GM19240 (cell line): Measurements from ENCODE around the gene TCFL5.

Experiments used
- DNase-seq: peaks from one replicate; pipeline ENCODE4 v3.0.0; 2011; ENCODE audit warnings: low spot score; ENCODE audit not compliant: insufficient read length

Gene TCFL5

GRCh38 chr20:62812907-62813200, 48.8 kb downstream of the TCFL5 start:
- DNase-seq, result no peak

- no peak for DNase-seq
Observed at GRCh38 chr20:62812181-62812906, 49.3 kb downstream of the TCFL5 start.

DNA sequence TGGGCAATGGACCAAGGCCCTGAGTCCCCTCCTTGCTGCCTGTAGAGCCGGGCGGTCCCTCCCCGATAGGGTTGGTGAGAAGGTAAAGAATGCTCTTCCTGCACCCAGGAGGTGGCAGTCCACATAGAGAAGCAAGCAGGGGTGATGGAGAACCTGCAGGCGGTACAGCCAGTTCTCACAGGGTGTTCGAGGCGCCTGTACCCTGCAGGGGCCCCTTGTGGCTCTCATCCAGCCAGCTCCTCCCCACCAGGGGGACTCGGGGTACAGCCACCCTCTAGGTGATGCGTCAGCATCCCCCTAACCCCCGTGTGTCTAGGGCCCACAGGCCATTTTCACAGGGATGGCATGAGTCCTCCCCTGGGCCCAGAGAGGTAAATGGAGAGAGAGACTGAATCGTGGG, 49.9 kb downstream of the TCFL5 start:
- DNase-seq, result no peak

GRCh38 chr20:62811320-62811719, 50.3 kb downstream of the TCFL5 start:
- no peak for DNase-seq

- no peak for DNase-seq
Observed at GRCh38 chr20:62809530-62810428, 51.8 kb downstream of the TCFL5 start.

- peak; percentile 87 for DNase-seq
Observed at GRCh38 chr20:62808211-62808865, 53.3 kb downstream of the TCFL5 start.

- DNase-seq, result no peak
Observed at GRCh38 chr20:62807444-62808210, 54.0 kb downstream of the TCFL5 start.

GRCh38 chr20:62806383-62807050, 55.1 kb downstream of the TCFL5 start:
- no peak for DNase-seq

GRCh38 chr20:62805711-62806382, 55.8 kb downstream of the TCFL5 start:
- DNase-seq, result no peak

- no peak for DNase-seq
Observed at GRCh38 chr20:62805155-62805710, 56.4 kb downstream of the TCFL5 start.

- DNase-seq, result no peak
Observed at GRCh38 chr20:62804627-62805154, 56.9 kb downstream of the TCFL5 start, which contains the start of gene OGFR. TSS of gene OGFR (plus strand) at chr20:62804835. CDS start at chr20:62804860, 25 bp downstream.

DNA sequence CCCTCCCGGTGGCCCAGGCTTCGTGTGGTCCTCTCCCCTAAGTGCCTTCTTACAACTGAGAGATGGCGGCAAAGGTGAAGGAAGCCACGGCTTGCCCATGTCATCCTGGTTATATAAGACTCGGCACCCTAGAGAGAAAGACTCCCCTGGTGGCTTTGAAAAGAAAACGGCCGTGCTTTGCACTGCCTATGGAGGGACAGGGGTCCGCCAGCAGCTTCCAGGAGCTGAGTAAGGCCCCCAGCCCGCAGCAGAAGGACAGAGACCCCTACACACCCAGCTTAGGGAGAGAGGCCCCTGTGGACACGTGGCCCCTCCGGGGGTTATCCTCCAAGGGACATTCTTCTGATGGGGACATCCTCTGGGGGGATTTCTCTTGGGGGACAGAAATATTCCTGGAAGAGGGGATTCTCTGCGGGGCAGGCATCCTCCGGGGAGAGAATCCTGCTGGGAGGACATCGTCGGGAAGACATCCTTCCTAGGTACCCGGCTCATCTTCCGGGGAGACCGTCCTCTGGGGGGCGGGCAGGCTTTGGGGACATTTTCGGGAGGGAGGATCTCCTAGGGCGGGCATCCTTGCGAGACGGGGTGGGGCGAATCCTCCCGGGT, 57.5 kb downstream of the TCFL5 start:
- no peak for DNase-seq

GRCh38 chr20:62802026-62802712, 59.5 kb downstream of the TCFL5 start:
- DNase-seq, result no peak

DNA sequence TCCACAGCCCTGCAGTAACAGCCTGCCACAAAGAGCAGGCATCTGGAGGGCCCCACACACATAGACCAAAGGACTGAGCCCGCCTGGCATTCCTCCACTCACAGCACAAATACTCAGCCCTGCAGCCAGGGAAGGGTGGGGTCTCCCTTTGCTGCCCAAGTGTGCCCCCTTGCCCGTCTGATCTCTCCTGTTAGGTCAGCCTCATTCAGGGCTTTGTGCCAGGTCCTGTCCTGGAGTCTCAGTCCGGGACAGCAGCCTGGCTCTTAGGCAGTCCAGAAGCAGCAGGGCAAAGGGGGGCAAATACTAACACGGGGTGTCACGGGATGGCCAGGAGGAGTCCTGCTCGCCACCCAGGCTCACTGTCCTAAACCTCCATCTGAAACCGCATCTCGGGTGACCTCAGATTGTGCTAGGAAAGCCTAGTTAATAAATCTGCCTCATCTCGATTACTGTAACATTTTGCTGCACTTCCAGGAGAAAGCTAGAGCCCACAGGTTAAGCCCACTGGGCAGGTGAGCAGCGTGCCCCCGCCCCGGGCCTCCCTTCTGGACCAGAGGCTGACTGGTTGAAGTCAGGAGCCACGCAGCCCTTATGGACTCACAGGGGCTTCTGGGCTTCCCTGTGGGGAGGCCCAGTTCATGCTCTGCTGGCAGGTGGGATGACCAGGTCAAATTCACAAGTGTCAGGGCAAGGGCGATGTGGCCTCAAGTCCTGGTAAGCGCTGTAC, 60.2 kb downstream of the TCFL5 start:
- DNase-seq, result no peak

DNA sequence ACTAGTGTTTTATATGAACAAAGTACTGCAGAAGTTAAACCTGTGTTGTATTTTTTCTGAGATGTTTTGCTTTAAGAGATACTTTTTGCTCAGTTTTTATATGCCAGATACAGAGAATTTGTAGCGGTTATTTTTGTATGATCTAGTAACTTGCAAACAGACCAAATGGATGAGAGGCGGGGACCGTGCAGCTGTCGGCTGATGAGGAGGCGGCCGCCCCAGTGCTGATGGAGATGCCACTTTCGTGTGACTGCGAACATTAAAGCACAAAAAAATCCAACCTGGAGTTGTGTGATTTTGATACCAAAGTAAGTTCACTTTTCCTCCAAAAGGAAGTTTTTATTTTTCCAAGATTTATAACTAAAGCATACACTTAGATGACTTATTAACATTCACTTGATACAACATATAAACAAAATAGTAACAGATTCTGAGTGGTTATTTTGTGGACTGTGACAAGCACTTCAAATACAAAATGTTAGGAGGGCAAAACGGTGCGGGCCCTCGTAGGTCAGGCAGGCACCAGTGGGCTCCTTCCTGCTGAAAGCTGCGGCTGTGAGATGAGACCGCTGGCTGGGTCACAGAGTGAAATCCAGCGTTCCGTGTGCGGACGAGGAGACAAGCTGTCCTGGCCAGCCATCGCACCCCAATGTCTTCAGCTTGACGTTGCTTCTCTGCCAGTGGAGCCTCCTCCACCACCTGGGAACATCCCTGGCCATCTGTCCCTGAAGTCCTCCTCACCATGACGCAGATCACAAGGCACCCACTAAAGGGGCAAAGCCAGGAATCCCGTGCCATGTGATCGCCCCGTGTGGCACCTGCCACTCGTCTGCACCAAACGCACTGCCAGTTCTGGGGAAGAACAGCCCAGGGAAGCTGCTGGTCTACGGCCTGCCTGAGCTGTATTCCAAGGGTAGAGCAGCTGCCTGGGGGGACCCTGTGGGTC, 61.0 kb downstream of the TCFL5 start:
- DNase-seq, result no peak

- DNase-seq, result no peak
Observed at GRCh38 chr20:62799873-62800272, 61.7 kb downstream of the TCFL5 start.

GRCh38 chr20:62799459-62799858, 62.2 kb downstream of the TCFL5 start:
- DNase-seq, result no peak
